Ascending aorta (tissue), 2 donors: ENCODE measurements around the gene RSF1. TPM values are rescaled to one million over a fixed set of nuclear protein-coding genes. Genes with fewer than 3 reads are reported as not detected.

Experiments
- DNase-seq, 2 donors: peaks; one replicate each; pipeline ENCODE4 v3.0.0-alpha.2; 2019; ENCODE audit warnings: low spot score in 2 of 2
- H3K27ac ChIP-seq, 2 donors: fragments of 200-600 bp; sonication (generic); one replicate each; pipeline ENCODE4 v1.5.1; 2016 to 2017; ENCODE audit warnings: mild to moderate bottlenecking in 1 of 2
- H3K27me3 ChIP-seq: fragments of 200-600 bp; sonication (generic); one replicate; pipeline ENCODE4 v1.5.1; 2017
- H3K36me3 ChIP-seq, 2 donors: fragments of 200-600 bp; sonication (generic); one replicate each; pipeline ENCODE4 v1.5.1; 2016
- H3K4me1 ChIP-seq, 2 donors: fragments of 200-600 bp; sonication (generic); one replicate each; pipeline ENCODE4 v1.5.1; 2016 to 2017; ENCODE audit warnings: mild to moderate bottlenecking in 1 of 2
- H3K4me3 ChIP-seq, 2 donors: fragments of 200-600 bp; sonication (generic); one replicate each; pipeline ENCODE4 v1.5.1; 2016 to 2017; ENCODE audit warnings: mild to moderate bottlenecking in 1 of 2
- H3K9me3 ChIP-seq, 2 donors: fragments of 200-600 bp; sonication (generic); one replicate each; pipeline ENCODE4 v1.5.1; 2016
- CTCF ChIP-seq, 3 experiments: fragments of 200-600 bp in 2 of 3; fragments of 450-650 bp in 1 of 3; sonication (generic) in 2 of 3; IDR thresholded peaks; one replicate each; pipeline ENCODE4 v1.5.1; 2016 to 2019; ENCODE audit warnings: antibody characterized with exemption in 3 of 3, mild to moderate bottlenecking in 1 of 3, moderate library complexity in 1 of 3
- intact Hi-C: fragments of 100-400 bp; cut with DNase I; formaldehyde crosslinking; loops from one replicate; pipeline ENCODE4 v1.15.1; 2023
- total RNA-seq: library from RNA; depleted of rRNA; stranded (reverse); fragments of >200 nt; gene quantifications from one replicate; pipeline ENCODE4 v1.1.0, GENCODE V29; 2016

RSF1 gene
- total RNA-seq, 1 donor from 2014 or later: 17.8 TPM

- Histone ChIP-seq H3K27ac (no peak overlapping the region), H3K4me1 (no peaks in the 10 kb centered on the region), H3K4me3 (no peak overlapping the region), H3K9me3 (no peaks in the 10 kb centered on the region), H3K36me3 (peaks cover 73 to 93% of the 10 kb centered on the region in 2 donors), H3K27me3 (no peaks in the 10 kb centered on the region)
- no peak for TF ChIP-seq CTCF (IDR thresholded peaks at IDR 0.05)
- intact Hi-C loops: no loop called here
- no peak for DNase-seq
Observed at GRCh38 chr11:77672264-77672663, 148.3 kb downstream of the RSF1 start.

DNA sequence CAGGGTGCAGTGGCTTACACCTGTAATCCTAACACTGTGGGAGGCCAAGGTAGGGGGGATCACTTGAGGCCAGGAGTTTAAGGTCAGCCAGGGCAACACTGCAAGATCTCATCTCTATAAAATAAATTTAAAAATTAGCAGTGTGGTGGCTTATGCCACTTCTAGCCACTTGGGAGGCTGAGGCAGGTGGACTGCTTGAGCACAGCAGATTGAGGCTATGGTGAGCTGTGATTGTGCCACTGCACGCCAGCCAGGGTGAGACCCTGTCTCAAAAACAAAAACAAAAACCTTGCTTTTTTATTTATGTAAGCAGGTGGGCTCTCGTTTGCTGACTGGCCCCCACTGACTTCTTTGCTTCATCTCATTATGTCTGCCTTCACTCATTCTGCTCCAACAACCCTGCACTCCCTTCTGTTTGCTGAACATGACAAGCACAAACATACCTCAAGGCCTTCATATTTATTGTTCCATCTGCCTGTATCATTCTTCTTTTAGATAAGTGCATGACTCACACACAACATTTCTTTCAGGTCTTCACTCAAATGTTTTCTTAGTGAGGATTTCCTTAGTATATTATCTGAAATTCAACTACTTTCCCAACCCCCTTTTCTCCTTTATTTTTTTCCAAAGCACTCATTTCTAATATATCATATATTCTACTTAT lies 150.5 kb downstream of the RSF1 start:
- Histone ChIP-seq H3K9me3 (no peaks in the 10 kb centered on the region), H3K27ac (no peak overlapping the region), H3K27me3 (no peaks in the 10 kb centered on the region), H3K4me3 (no peak overlapping the region), H3K4me1 (no peaks in the 10 kb centered on the region), H3K36me3 (peaks cover 58 to 85% of the 10 kb centered on the region in 2 donors)
- no peak for TF ChIP-seq CTCF (IDR thresholded peaks at IDR 0.05)
- no peak for DNase-seq
- intact Hi-C loops: no loop called here

GRCh38 chr11:77668760-77669159 lies 151.8 kb downstream of the RSF1 start:
- no peaks in the 10 kb centered on the region for H3K9me3 ChIP-seq
- TF ChIP-seq CTCF (IDR thresholded peaks at IDR 0.05): no peak
- H3K4me1 ChIP-seq: no peaks in the 10 kb centered on the region
- no peak overlapping the region for H3K4me3 ChIP-seq
- no peaks in the 10 kb centered on the region for H3K27me3 ChIP-seq
- H3K27ac ChIP-seq: no peak overlapping the region
- no peak for DNase-seq
- intact Hi-C loops: no loop called here
- H3K36me3 ChIP-seq: peaks cover 55 to 75% of the 10 kb centered on the region in 2 donors

GRCh38 chr11:77665240-77665965 lies 155.1 kb downstream of the RSF1 start:
- no peak overlapping the region for H3K27ac ChIP-seq
- no peaks in the 10 kb centered on the region for H3K27me3 ChIP-seq
- intact Hi-C loops: no loop called here
- H3K4me1 ChIP-seq: no peaks in the 10 kb centered on the region
- H3K36me3 ChIP-seq: peaks cover 32 to 45% of the 10 kb centered on the region in 2 donors
- H3K9me3 ChIP-seq: no peaks in the 10 kb centered on the region
- DNase-seq: no peak
- H3K4me3 ChIP-seq: no peak overlapping the region
- no peak for TF ChIP-seq CTCF (IDR thresholded peaks at IDR 0.05)

GRCh38 chr11:77661670-77662069 lies 158.9 kb downstream of the RSF1 start:
- TF ChIP-seq CTCF (IDR thresholded peaks at IDR 0.05): no peak
- H3K9me3 ChIP-seq: no peaks in the 10 kb centered on the region
- H3K4me3 ChIP-seq: no peak overlapping the region
- H3K4me1 ChIP-seq: no peaks in the 10 kb centered on the region
- H3K27me3 ChIP-seq: no peaks in the 10 kb centered on the region
- H3K36me3 ChIP-seq: peaks cover 6 to 10% of the 10 kb centered on the region in 2 donors
- intact Hi-C loops: no loop called here
- H3K27ac ChIP-seq: no peak overlapping the region
- no peak for DNase-seq
